H1 (cell line): Measurements from ENCODE around the gene ARSA. TPM values are rescaled to one million over a fixed set of nuclear protein-coding genes. Genes with fewer than 3 reads are reported as not detected.

ENCODE experiments used
- CTCF ChIA-PET: fragments of 300-600 bp; sonication (Branson Sonifier 250); formaldehyde crosslinking; loops from one replicate; lab custom pipeline; 2021; ENCODE audit not compliant: partially characterized antibody; lab: Charles Lee
- POLR2A ChIA-PET: fragments of 300-600 bp; sonication (Branson Sonifier 250); formaldehyde crosslinking; loops from one replicate; lab custom pipeline; 2021; ENCODE audit warnings: inconsistent platforms; ENCODE audit not compliant: partially characterized antibody; lab: Charles Lee
- DNase-seq, 2 experiments: peaks; one replicate each; pipeline versions ENCODE4 v3.0.0 to v3.0.0-alpha.2; 2010 to 2022; ENCODE audit warnings: low spot score in 2 of 2, low read depth in 1 of 2, mixed read lengths in 1 of 2
- FAIRE-seq: peaks from 2 replicates; lab custom pipeline; 2011; peaks lifted over from hg19 to GRCh38; lab: Jason Lieb, UNC
- H2AFZ ChIP-seq: 2 replicates; pipeline ENCODE4 v1.8.1; 2012; ENCODE audit warnings: low read length, inconsistent platforms
- H2AK5ac ChIP-seq: 2 replicates; pipeline ENCODE4 v1.6.1; 2013; ENCODE audit warnings: low read depth, low read length
- H2BK120ac ChIP-seq: replicated peaks from 2 replicates; pipeline ENCODE3; 2013; ENCODE audit warnings: low read depth, low read length, inconsistent platforms
- H2BK12ac ChIP-seq: 2 replicates; pipeline ENCODE4 v1.6.1; 2013; ENCODE audit warnings: low read depth, low read length
- H2BK15ac ChIP-seq: 2 replicates; pipeline ENCODE4 v1.6.1; 2013; ENCODE audit warnings: low read length
- H2BK20ac ChIP-seq: 2 replicates; pipeline ENCODE4 v1.6.1; 2013; ENCODE audit warnings: low read length
- H2BK5ac ChIP-seq: 2 replicates; pipeline ENCODE4 v1.6.1; 2013; ENCODE audit warnings: low read depth, low read length
- H3K14ac ChIP-seq: 2 replicates; pipeline ENCODE4 v1.6.1; 2013; ENCODE audit warnings: inconsistent platforms; ENCODE audit not compliant: insufficient read length
- H3K18ac ChIP-seq: 2 replicates; pipeline ENCODE4 v1.6.1; 2013; ENCODE audit warnings: low read length; ENCODE audit errors: extremely low read depth
- H3K23ac ChIP-seq: 2 replicates; pipeline ENCODE4 v1.6.1; 2013; ENCODE audit warnings: inconsistent platforms; ENCODE audit not compliant: insufficient read length
- H3K23me2 ChIP-seq: 2 replicates; pipeline ENCODE4 v1.6.1; 2013; ENCODE audit warnings: low read depth, low read length
- H3K27ac ChIP-seq: 2 replicates; pipeline ENCODE4 v1.6.1; 2011; ENCODE audit warnings: low read depth, low read length, inconsistent platforms
- H3K27me3 ChIP-seq, 4 experiments: replicated peaks in 1 of 4; 1 replicate in 1 of 4; 2 replicates in 3 of 4; pipeline versions ENCODE4 v1.6.1 to v1.8.1; 2011 to 2013; ENCODE audit warnings: low read length in 3 of 4, mild to moderate bottlenecking in 3 of 4, inconsistent platforms in 2 of 4, mixed read lengths in 2 of 4, moderate library complexity in 1 of 4; ENCODE audit not compliant: control insufficient read depth in 3 of 4, insufficient read depth in 3 of 4; ENCODE audit errors: extremely low read depth in 1 of 4
- H3K36me3 ChIP-seq, 4 experiments: 2 replicates each; pipeline versions ENCODE4 v1.6.1 to v1.8.1; 2011 to 2013; ENCODE audit warnings: mild to moderate bottlenecking in 4 of 4, low read length in 3 of 4, moderate library complexity in 2 of 4, control low read depth in 1 of 4, inconsistent platforms in 1 of 4; ENCODE audit not compliant: insufficient read depth in 4 of 4, control insufficient read depth in 2 of 4
- H3K4ac ChIP-seq: replicated peaks from 2 replicates; pipeline ENCODE3; 2013; ENCODE audit warnings: low read length, low read depth, mixed read lengths, inconsistent platforms; ENCODE audit not compliant: insufficient read length
- H3K4me1 ChIP-seq, 4 experiments: replicated peaks in 1 of 4; 1 replicate in 1 of 4; 2 replicates in 3 of 4; pipeline versions ENCODE4 v1.6.1 to v1.8.1; 2011 to 2013; ENCODE audit warnings: low read length in 3 of 4, inconsistent platforms in 2 of 4, mixed read lengths in 1 of 4; ENCODE audit not compliant: insufficient read depth in 4 of 4, control insufficient read depth in 3 of 4
- H3K4me2 ChIP-seq, 2 experiments: 2 replicates each; pipeline versions ENCODE4 v1.6.1 to v1.8.1; 2011 to 2013; ENCODE audit warnings: low read depth in 2 of 2, low read length in 2 of 2, control low read depth in 1 of 2, inconsistent platforms in 1 of 2, mild to moderate bottlenecking in 1 of 2; ENCODE audit not compliant: insufficient read depth in 1 of 2
- H3K4me3 ChIP-seq, 4 experiments: fragments of 200-600, 300-600 bp in 1 of 4; sonication (generic), shearing (Covaris generic), sonication (Bioruptor Twin) in 1 of 4; 2 replicates each; pipeline versions ENCODE4 v1.5.1 to v1.8.1; 2011 to 2016; ENCODE audit warnings: low read length in 4 of 4, low read depth in 3 of 4, control low read depth in 2 of 4, inconsistent platforms in 2 of 4, mild to moderate bottlenecking in 2 of 4, mixed read lengths in 1 of 4, moderate library complexity in 1 of 4; ENCODE audit not compliant: insufficient read depth in 2 of 4; ENCODE audit errors: extremely low read depth in 1 of 4
- H3K56ac ChIP-seq: replicated peaks from 2 replicates; pipeline ENCODE3; 2013; ENCODE audit warnings: low read depth, mild to moderate bottlenecking, mixed read lengths, low read length, inconsistent platforms; ENCODE audit not compliant: insufficient read length
- H3K79me1 ChIP-seq: 2 replicates; pipeline ENCODE4 v1.6.1; 2013; ENCODE audit warnings: low read depth, low read length, control low read depth
- H3K79me2 ChIP-seq, 2 experiments: 2 replicates each; pipeline versions ENCODE4 v1.6.1 to v1.8.1; 2012 to 2013; ENCODE audit warnings: low read length in 2 of 2, mild to moderate bottlenecking in 2 of 2, inconsistent platforms in 1 of 2; ENCODE audit not compliant: insufficient read depth in 2 of 2, control insufficient read depth in 1 of 2
- H3K9ac ChIP-seq, 4 experiments: replicated peaks in 1 of 4; 1 replicate in 1 of 4; 2 replicates in 3 of 4; pipeline versions ENCODE4 v1.6.1 to v1.8.1; 2011 to 2013; ENCODE audit warnings: low read depth in 3 of 4, low read length in 3 of 4, control low read depth in 2 of 4, mild to moderate bottlenecking in 2 of 4, moderate library complexity in 2 of 4, inconsistent platforms in 1 of 4; ENCODE audit errors: extremely low read depth in 1 of 4
- H3K9me3 ChIP-seq, 2 experiments: 2 replicates each; pipeline versions ENCODE4 v1.6.1 to v1.8.1; 2012 to 2013; ENCODE audit warnings: mild to moderate bottlenecking in 2 of 2, moderate library complexity in 2 of 2, control low read depth in 1 of 2, inconsistent platforms in 1 of 2, low read depth in 1 of 2, low read length in 1 of 2, mixed read lengths in 1 of 2; ENCODE audit not compliant: insufficient read depth in 2 of 2
- H4K20me1 ChIP-seq, 2 experiments: replicated peaks in 1 of 2; 2 replicates each; pipeline versions ENCODE3 to v1.8.1; 2011 to 2013; ENCODE audit warnings: inconsistent platforms in 2 of 2, low read length in 2 of 2, mild to moderate bottlenecking in 1 of 2; ENCODE audit not compliant: insufficient read depth in 2 of 2, control insufficient read depth in 1 of 2
- H4K5ac ChIP-seq: 2 replicates; pipeline ENCODE4 v1.6.1; 2013; ENCODE audit warnings: low read length, low read depth, mixed read lengths, inconsistent platforms; ENCODE audit not compliant: insufficient read length
- H4K8ac ChIP-seq: 2 replicates; pipeline ENCODE4 v1.8.0; 2013; ENCODE audit warnings: mild to moderate bottlenecking, moderate library complexity, low read length, inconsistent platforms; ENCODE audit not compliant: insufficient read depth; ENCODE audit errors: extremely low read depth
- H4K91ac ChIP-seq: replicated peaks from 2 replicates; pipeline ENCODE3; 2013; ENCODE audit warnings: low read length, mixed read lengths, inconsistent platforms; ENCODE audit not compliant: insufficient read length
- CREB1 ChIP-seq: IDR thresholded peaks from 2 replicates; pipeline ENCODE4 v1.6.1; 2012; ENCODE audit warnings: inconsistent platforms
- EZH2 ChIP-seq: fragments of 200-600 bp; sonication (generic); IDR thresholded peaks from 2 replicates; pipeline ENCODE4 v1.7.1; 2012; ENCODE audit warnings: low read depth, mild to moderate bottlenecking, moderate library complexity, low read length, inconsistent platforms; ENCODE audit not compliant: severe bottlenecking
- KDM4A ChIP-seq: IDR thresholded peaks from one replicate; pipeline ENCODE4 v1.7.1; 2012; ENCODE audit warnings: low read depth, mild to moderate bottlenecking, moderate library complexity, low read length, inconsistent platforms; ENCODE audit not compliant: severe bottlenecking
- whole genome bisulfite sequencing, 2 experiments: shearing (Covaris generic) in 1 of 2; methylation state at CpG; one replicate each; pipeline versions ENCODE4 v1.1.6 to v1.1.7; 2013 to 2015; ENCODE audit warnings: low lambda C conversion rate in 2 of 2, mixed read lengths in 2 of 2, inconsistent platforms in 1 of 2, low coverage in 1 of 2, missing lambda C conversion rate in 1 of 2; ENCODE audit not compliant: insufficient replicate concordance in 2 of 2, insufficient coverage in 1 of 2, insufficient read length in 1 of 2; ENCODE audit errors: extremely low coverage in 1 of 2, missing lambda C conversion rate in 1 of 2; 5-methylcytosine and 5-hydroxymethylcytosine counted together
- polyA plus RNA-seq, 7 experiments: library from polyadenylated mRNA; depleted of rRNA in 3 of 7; stranded (reverse) in 5 of 7; unstranded in 2 of 7; fragments of >200 nt in 5 of 7; fragments of 200-250 nt in 2 of 7; gene quantifications; 1 replicate in 5 of 7; 2 replicates in 1 of 7; 4 replicates in 1 of 7; pipeline versions ENCODE4 v1.2.1 to v1.2.3, GENCODE V29; 2011 to 2013; ENCODE audit warnings: missing spikeins in 2 of 7, mixed read lengths in 2 of 7
- total RNA-seq: library from RNA; stranded (reverse); fragmentation: NEBNext Ultra II Directional; extraction: Animal tissue kit (Norgen Biotek cat#: 25700); gene quantifications from 2 replicates; pipeline ENCODE4 v1.2.1, GENCODE V29; 2021

The ARSA gene
- total and polyA plus RNA-seq, 2 of the 8 experiments (the other 6 are each of a cell fraction or from before 2014, with no cell fraction given): 9.8 to 10.1 TPM

DNA sequence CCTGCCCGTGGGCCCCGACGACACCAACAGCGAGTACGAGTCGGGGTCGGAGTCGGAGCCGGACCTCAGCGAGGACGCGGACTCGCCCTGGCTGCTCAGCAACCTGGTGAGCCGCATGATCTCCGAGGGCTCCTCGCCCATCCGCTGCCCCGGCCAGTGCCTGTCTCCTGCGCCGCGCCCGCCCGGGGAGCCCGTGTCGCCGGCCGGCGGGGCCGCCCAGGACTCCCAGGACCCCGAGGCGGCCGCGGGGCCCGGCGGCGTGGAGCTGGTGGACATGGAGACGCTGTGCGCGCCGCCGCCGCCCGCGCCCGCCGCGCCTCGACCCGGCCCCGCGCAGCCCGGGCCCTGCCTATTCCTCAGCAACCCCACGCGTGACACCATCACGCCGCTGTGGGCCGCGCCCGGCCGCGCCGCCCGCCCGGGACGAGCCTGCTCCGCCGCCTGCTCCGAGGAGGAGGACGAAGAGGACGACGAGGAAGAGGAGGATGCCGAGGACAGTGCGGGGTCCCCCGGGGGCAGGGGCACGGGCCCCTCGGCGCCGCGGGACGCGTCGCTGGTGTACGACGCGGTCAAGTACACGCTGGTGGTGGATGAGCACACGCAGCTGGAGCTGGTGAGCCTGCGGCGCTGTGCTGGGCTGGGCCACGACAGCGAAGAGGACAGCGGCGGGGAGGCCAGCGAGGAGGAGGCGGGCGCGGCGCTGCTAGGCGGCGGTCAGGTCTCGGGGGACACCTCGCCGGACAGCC lies 23.5 kb downstream of the ARSA start:
- Histone ChIP-seq H3K4me3 (peak overlapping the region in 3 of 4 experiments; percentile 26 to 55 (median 27); a peak in 6 of 8 replicates), H3K18ac (no peak overlapping the region)
- DNase-seq: no peak

More for the DNA sequence above, 23.5 kb downstream of the ARSA start:
- FAIRE-seq: no peak
- H3K14ac ChIP-seq: no peak overlapping the region
- H3K9ac ChIP-seq: no peak overlapping the region
- H2AK5ac ChIP-seq: no peak overlapping the region
- H3K9me3 ChIP-seq: no peaks in the 10 kb centered on the region
- 74% methylated on average over 64 of the region's 103 CpGs; no CpG with 5 or more reads in 1 of the 2 experiments for WGBS, 2 experiments
- H3K79me1 ChIP-seq: no peaks in the 10 kb centered on the region
- H3K36me3 ChIP-seq: peaks cover 0 to 3% (median 0%) of the 10 kb centered on the region in 4 experiments; a peak in 1 of 8 replicates
- no peak overlapping the region for H3K27ac ChIP-seq
- no peak overlapping the region for H2AFZ ChIP-seq
- H3K56ac ChIP-seq: no peak overlapping the region
- peaks cover 2% of the 10 kb centered on the region; the same call in 1 of the 2 replicates for H3K23me2 ChIP-seq
- H4K8ac ChIP-seq: peak overlapping the region; percentile 51; the same call in 1 of the 2 replicates
- H2BK20ac ChIP-seq: no peak overlapping the region
- H3K27me3 ChIP-seq: peaks cover 54 to 71% (median 62%) of the 10 kb centered on the region in 4 experiments; a peak in 6 of 7 replicates
- no peak overlapping the region for H2BK12ac ChIP-seq
- no peak overlapping the region for H4K91ac ChIP-seq
- H3K79me2 ChIP-seq: no peaks in the 10 kb centered on the region
- ChIA-PET CTCF (interaction anchor here (0.8 to 2.5 kb wide), 5 partner anchors 8 to 96 kb away, joined by 3 to 9 read pairs (median 3); partner anchors contain the start of gene CPT1B), POLR2A (no interaction called here)
- H3K23ac ChIP-seq: no peak overlapping the region
- TF ChIP-seq EZH2: peak; percentile 68
- no peak for TF ChIP-seq CREB1
- peak; percentile 30 for TF ChIP-seq KDM4A
- no peak overlapping the region for H2BK5ac ChIP-seq
- no peak overlapping the region for H4K5ac ChIP-seq
- no peak overlapping the region for H2BK120ac ChIP-seq
- peak overlapping the region; percentile 29 to 64; a peak in 3 of 4 replicates for H3K4me2 ChIP-seq
- no peak overlapping the region for H2BK15ac ChIP-seq
- H3K4ac ChIP-seq: no peak overlapping the region
- H4K20me1 ChIP-seq: peaks cover 11 to 15% of the 10 kb centered on the region in 2 experiments
- H3K4me1 ChIP-seq: peaks cover 0 to 16% (median 4%) of the 10 kb centered on the region in 4 experiments; a peak in 5 of 7 replicates
